HCT116 (cell line): ENCODE results near the gene RACGAP1. TPM values are rescaled to one million over a fixed set of nuclear protein-coding genes. Genes with fewer than 3 reads are reported as not detected.

Experiments
- ATAC-seq: fragments of 200-7000 bp; cut with Tn5 transposase; 2 replicates; pipeline ENCODE4 v1.9.1; 2020; ENCODE audit warnings: mild to moderate bottlenecking, moderate library complexity
- BruUV-seq: library from RNA; stranded (reverse); fragments of 400-500 nt; replicated peaks from 2 replicates; lab custom pipeline; 2021; lab: Mats Ljungman, UMichigan
- CTCF ChIA-PET: fragments of 300-600 bp; sonication (Branson Sonifier 250); formaldehyde crosslinking; loops from one replicate; lab custom pipeline; 2021; ENCODE audit warnings: antibody characterized with exemption; lab: Charles Lee
- POLR2A ChIA-PET: fragments of 300-600, 350-600 bp; sonication (Branson Sonifier 250); formaldehyde crosslinking; loops from one replicate; lab custom pipeline; 2021; ENCODE audit warnings: antibody characterized with exemption; lab: Charles Lee
- RAD21 ChIA-PET, 2 experiments: fragments of 300-600 bp; sonication (Branson Sonifier 250); formaldehyde crosslinking; loops; one replicate each; lab custom pipeline; 2023; ENCODE audit warnings: low total read pairs in 2 of 2; ENCODE audit not compliant: uncharacterized antibody in 2 of 2, unreplicated experiment in 2 of 2, low non-redundant PET in 1 of 2; lab: Charles Lee
- DNase-seq: peaks from one replicate; pipeline ENCODE4 v3.0.0-alpha.2; 2010; ENCODE audit warnings: low read depth, low spot score
- H2AFZ ChIP-seq: fragments of 200-600 bp; shearing (Covaris generic), sonication (generic); 2 replicates; pipeline ENCODE4 v1.6.1; 2017; ENCODE audit warnings: low read depth, mixed run types, mixed read lengths, antibody characterized with exemption, low read length; ENCODE audit not compliant: poor library complexity, severe bottlenecking
- H3K27ac ChIP-seq: 2 replicates; pipeline ENCODE4 v1.5.1; 2012; ENCODE audit warnings: low read depth, low read length
- H3K27me3 ChIP-seq: fragments of 200-600 bp; sonication (generic); 2 replicates; pipeline ENCODE4 v1.6.1; 2016; ENCODE audit warnings: mixed run types, low read length, mixed read lengths; ENCODE audit not compliant: insufficient read depth
- H3K36me3 ChIP-seq, 2 experiments: fragments of 200-500 bp in 1 of 2; fragments of 200-600 bp in 1 of 2; sonication (Bioruptor generic) in 1 of 2; sonication (generic) in 1 of 2; 2 replicates each; pipeline versions ENCODE4 v1.5.1 to v1.6.1; 2014 to 2016; ENCODE audit warnings: low read length in 2 of 2, inconsistent platforms in 1 of 2, mixed read lengths in 1 of 2, mixed run types in 1 of 2; ENCODE audit not compliant: insufficient read depth in 2 of 2, control insufficient read depth in 1 of 2
- H3K4me1 ChIP-seq, 2 experiments: fragments of 200-600 bp in 1 of 2; sonication (generic) in 1 of 2; 2 replicates each; pipeline versions ENCODE4 v1.5.1 to v1.6.1; 2012 to 2017; ENCODE audit warnings: low read length in 2 of 2, inconsistent platforms in 1 of 2, mild to moderate bottlenecking in 1 of 2, mixed read lengths in 1 of 2, mixed run types in 1 of 2, moderate library complexity in 1 of 2; ENCODE audit not compliant: insufficient read depth in 2 of 2, control insufficient read depth in 1 of 2
- H3K4me2 ChIP-seq: fragments of 200-600 bp; sonication (generic); 2 replicates; pipeline ENCODE4 v1.6.1; 2017; ENCODE audit warnings: mixed run types, low read length, mixed read lengths
- H3K4me3 ChIP-seq, 2 experiments: fragments of 200-600 bp in 1 of 2; sonication (generic) in 1 of 2; replicated peaks in 1 of 2; 2 replicates each; pipeline ENCODE4 v1.5.1; 2011 to 2016; ENCODE audit warnings: low read length in 2 of 2, control low read depth in 1 of 2, low read depth in 1 of 2, mild to moderate bottlenecking in 1 of 2, mixed read lengths in 1 of 2, mixed run types in 1 of 2
- H3K79me2 ChIP-seq: fragments of 200-600 bp; sonication (generic); 2 replicates; pipeline ENCODE4 v1.6.1; 2017; ENCODE audit warnings: mild to moderate bottlenecking, mixed run types, low read length, moderate library complexity, mixed read lengths; ENCODE audit not compliant: insufficient read depth
- H3K9ac ChIP-seq: fragments of 200-600 bp; sonication (generic); 2 replicates; pipeline ENCODE4 v1.6.1; 2016; ENCODE audit warnings: low read length, mixed read lengths
- H3K9me2 ChIP-seq: fragments of 200-600 bp; sonication (generic), shearing (Covaris generic); 2 replicates; pipeline ENCODE4 v1.6.1; 2017; ENCODE audit warnings: mixed run types, mild to moderate bottlenecking, moderate library complexity; ENCODE audit not compliant: insufficient read depth
- H3K9me3 ChIP-seq, 2 experiments: fragments of 200-500 bp in 1 of 2; fragments of 200-600 bp in 1 of 2; sonication (Bioruptor generic) in 1 of 2; sonication (generic) in 1 of 2; 2 replicates each; pipeline ENCODE4 v1.6.1; 2014 to 2017; ENCODE audit warnings: low read length in 2 of 2, mixed read lengths in 2 of 2, inconsistent platforms in 1 of 2, low read depth in 1 of 2, mild to moderate bottlenecking in 1 of 2, mixed run types in 1 of 2, moderate library complexity in 1 of 2; ENCODE audit not compliant: control insufficient read depth in 1 of 2, insufficient read depth in 1 of 2
- H4K20me1 ChIP-seq: fragments of 200-600 bp; sonication (generic), shearing (Covaris generic); 2 replicates; pipeline ENCODE4 v1.6.1; 2017; ENCODE audit warnings: mixed run types, mild to moderate bottlenecking, moderate library complexity; ENCODE audit not compliant: insufficient read depth
- EZH2 ChIP-seq: fragments of 200-600 bp; sonication (generic); IDR thresholded peaks from 2 replicates; pipeline ENCODE4 v1.6.1; 2017; ENCODE audit warnings: antibody characterized with exemption, mixed run types
- EZH2phosphoT487 ChIP-seq: fragments of 200-600 bp; IDR thresholded peaks from 2 replicates; pipeline ENCODE4 v1.6.1; 2018; ENCODE audit warnings: antibody characterized with exemption, borderline replicate concordance
- POLR2A ChIP-seq: IDR thresholded peaks from 2 replicates; pipeline ENCODE4 v1.7.0; 2011; ENCODE audit warnings: borderline replicate concordance; ENCODE audit not compliant: insufficient read depth, insufficient read length; ENCODE audit errors: extremely low read depth
- RAD21 ChIP-seq: IDR thresholded peaks from 2 replicates; pipeline ENCODE4 v1.6.1; 2012; ENCODE audit warnings: low read depth, mild to moderate bottlenecking
- ZBTB33 ChIP-seq: IDR thresholded peaks from 2 replicates; pipeline ENCODE4 v1.6.1; 2011; ENCODE audit warnings: mild to moderate bottlenecking, low read length, moderate library complexity; ENCODE audit not compliant: insufficient replicate concordance; ENCODE audit errors: extremely low read depth
- intact Hi-C: fragments of 100-400 bp; cut with micrococcal nuclease; formaldehyde crosslinking; loops from 2 replicates; pipeline ENCODE4 v1.10.0; 2022
- total RNA-seq: library from RNA; stranded (reverse); gene quantifications from one replicate; pipeline ENCODE4 v1.2.1, GENCODE V29; 2021; ENCODE audit not compliant: unreplicated experiment
- TF ChIP-seq, protein P1 (sequence below): IDR thresholded peaks from 2 replicates; pipeline ENCODE4 v1.6.1; 2012; ENCODE audit warnings: low read depth

The RACGAP1 gene
- total RNA-seq, 1 experiment from 2014 or later, result 147 TPM

DNA sequence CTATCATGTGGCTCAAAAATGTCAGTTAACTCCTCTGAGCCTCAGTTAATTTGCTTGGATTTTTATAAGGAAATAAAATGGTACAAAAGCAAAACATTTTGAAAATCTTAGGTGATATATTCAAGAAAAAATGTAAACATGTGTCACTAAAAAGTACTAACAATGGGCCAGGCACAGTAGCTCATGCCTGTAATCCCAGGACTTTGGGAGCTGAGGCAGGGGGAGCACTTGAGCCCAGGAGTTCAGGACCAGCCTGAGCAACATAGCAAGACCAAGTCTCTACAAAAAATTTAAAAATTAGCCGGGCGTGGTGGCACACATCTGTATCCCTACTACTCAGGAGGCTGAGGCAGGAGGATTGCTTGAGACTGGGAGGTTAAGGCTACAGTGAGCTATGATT lies 26.8 kb downstream of the RACGAP1 start:
- Histone ChIP-seq H3K27ac (no peak overlapping the region), H3K9me3 (no peaks in the 10 kb centered on the region), H3K36me3 (peaks cover 69 to 73% of the 10 kb centered on the region in 2 experiments), H3K4me2 (no peak overlapping the region), H3K4me1 (no peaks in the 10 kb centered on the region), H3K9ac (no peak overlapping the region), H4K20me1 (peaks cover 5% of the 10 kb centered on the region; the same call in 1 of the 2 replicates), H3K27me3 (no peaks in the 10 kb centered on the region), H2AFZ (no peak overlapping the region), H3K4me3 (no peak overlapping the region), H3K79me2 (peaks cover 6% of the 10 kb centered on the region), H3K9me2 (no peaks in the 10 kb centered on the region)
- ChIA-PET POLR2A (no interaction called here), CTCF (no interaction called here), RAD21 (no interaction called here)
- ATAC-seq, result peak; percentile 63; the same call in 1 of the 2 replicates
- TF ChIP-seq POLR2A (no peak), EZH2phosphoT487 (no peak), ZBTB33 (no peak), EZH2 (no peak), RAD21 (no peak)
- TF ChIP-seq, protein P1, sequence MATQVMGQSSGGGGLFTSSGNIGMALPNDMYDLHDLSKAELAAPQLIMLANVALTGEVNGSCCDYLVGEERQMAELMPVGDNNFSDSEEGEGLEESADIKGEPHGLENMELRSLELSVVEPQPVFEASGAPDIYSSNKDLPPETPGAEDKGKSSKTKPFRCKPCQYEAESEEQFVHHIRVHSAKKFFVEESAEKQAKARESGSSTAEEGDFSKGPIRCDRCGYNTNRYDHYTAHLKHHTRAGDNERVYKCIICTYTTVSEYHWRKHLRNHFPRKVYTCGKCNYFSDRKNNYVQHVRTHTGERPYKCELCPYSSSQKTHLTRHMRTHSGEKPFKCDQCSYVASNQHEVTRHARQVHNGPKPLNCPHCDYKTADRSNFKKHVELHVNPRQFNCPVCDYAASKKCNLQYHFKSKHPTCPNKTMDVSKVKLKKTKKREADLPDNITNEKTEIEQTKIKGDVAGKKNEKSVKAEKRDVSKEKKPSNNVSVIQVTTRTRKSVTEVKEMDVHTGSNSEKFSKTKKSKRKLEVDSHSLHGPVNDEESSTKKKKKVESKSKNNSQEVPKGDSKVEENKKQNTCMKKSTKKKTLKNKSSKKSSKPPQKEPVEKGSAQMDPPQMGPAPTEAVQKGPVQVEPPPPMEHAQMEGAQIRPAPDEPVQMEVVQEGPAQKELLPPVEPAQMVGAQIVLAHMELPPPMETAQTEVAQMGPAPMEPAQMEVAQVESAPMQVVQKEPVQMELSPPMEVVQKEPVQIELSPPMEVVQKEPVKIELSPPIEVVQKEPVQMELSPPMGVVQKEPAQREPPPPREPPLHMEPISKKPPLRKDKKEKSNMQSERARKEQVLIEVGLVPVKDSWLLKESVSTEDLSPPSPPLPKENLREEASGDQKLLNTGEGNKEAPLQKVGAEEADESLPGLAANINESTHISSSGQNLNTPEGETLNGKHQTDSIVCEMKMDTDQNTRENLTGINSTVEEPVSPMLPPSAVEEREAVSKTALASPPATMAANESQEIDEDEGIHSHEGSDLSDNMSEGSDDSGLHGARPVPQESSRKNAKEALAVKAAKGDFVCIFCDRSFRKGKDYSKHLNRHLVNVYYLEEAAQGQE, result no peak
- BruUV-seq, result no TSS peak
- no peak for DNase-seq
- intact Hi-C loops, result no loop called here
